ENCODE data around the gene NCL.
"Not testable (repeated sequence)": the region's sequence is repeated elsewhere in the genome, so short reads cannot be mapped to it uniquely, and the experiment has no call there.

NCL gene

DNA sequence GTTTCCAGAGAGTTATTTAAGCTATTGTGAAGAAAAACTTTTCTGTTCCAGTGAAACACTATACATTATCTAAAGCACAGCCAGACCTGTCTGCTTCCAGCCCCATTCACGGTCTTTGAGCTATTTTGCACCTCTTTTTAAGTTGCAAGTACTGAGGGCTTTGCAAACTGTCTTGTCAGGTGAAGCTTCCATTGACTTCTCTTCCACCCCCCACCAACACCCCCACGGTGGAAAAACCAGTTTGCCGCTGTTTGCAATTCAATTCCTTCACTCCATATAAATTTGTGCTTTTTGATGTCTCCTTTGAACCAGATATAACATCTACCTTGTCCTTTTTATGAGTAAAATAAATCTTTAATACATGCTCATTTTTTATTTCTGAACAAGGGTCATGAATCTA is 53.0 kb downstream of the NCL start:
- in situ Hi-C loops (cut with MboI; ENCODE audit: low sequenced_read_pairs, unreplicated experiment) = loop anchor here (10.0 kb wide), 1 partner anchor 306 kb away; no protein-coding TSS in a partner anchor
- TF ChIP-seq, protein P1, sequence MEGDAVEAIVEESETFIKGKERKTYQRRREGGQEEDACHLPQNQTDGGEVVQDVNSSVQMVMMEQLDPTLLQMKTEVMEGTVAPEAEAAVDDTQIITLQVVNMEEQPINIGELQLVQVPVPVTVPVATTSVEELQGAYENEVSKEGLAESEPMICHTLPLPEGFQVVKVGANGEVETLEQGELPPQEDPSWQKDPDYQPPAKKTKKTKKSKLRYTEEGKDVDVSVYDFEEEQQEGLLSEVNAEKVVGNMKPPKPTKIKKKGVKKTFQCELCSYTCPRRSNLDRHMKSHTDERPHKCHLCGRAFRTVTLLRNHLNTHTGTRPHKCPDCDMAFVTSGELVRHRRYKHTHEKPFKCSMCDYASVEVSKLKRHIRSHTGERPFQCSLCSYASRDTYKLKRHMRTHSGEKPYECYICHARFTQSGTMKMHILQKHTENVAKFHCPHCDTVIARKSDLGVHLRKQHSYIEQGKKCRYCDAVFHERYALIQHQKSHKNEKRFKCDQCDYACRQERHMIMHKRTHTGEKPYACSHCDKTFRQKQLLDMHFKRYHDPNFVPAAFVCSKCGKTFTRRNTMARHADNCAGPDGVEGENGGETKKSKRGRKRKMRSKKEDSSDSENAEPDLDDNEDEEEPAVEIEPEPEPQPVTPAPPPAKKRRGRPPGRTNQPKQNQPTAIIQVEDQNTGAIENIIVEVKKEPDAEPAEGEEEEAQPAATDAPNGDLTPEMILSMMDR (IDR thresholded peaks at IDR 0.05; ENCODE audit: borderline replicate concordance, control extremely low read depth, extremely low read depth, insufficient read depth, missing control alignments) = no peak
- no peak for DNase-seq (ENCODE audit: low spot score)

DNA sequence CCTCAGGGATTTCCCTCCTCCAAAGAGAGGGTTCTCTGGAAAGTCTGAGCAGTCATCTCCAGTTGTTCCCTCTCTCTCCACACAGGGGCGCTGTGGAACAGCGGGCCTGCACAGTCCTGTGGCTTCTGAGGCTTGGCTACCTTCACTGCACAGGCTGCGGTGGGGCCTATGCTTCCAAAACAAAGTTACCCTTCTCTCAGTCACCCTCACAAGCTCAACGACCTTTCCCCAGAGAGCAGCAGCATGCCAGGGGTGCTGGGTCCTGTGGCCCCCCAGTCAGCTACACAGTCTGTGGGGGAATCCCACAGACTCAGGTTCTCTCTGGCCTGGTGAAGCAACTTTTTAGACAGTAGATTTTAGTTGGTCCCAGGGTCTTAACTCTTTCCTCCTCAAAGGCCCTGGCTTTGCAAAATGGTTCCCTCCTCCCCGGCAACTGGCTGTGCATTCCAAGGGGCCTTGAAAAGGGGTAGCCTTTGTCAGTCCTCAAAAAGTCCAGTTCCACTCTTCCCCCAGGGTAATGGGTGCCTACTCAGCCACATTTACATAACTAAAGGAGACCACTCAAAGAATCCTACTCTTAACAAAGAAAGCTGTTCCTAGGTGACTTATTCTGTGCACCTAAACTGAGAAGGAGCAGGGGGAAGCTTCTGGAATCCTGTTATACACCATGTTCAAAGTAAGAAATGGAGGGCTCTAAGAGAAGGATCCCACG is 53.8 kb downstream of the NCL start:
- in situ Hi-C loops (cut with MboI; ENCODE audit: low sequenced_read_pairs, unreplicated experiment) = loop anchor here (10.0 kb wide), 1 partner anchor 306 kb away; no protein-coding TSS in a partner anchor
- TF ChIP-seq, protein P1 (IDR thresholded peaks at IDR 0.05; ENCODE audit: borderline replicate concordance, control extremely low read depth, extremely low read depth, insufficient read depth, missing control alignments) = no peak
- no peak for DNase-seq (ENCODE audit: low spot score)

DNA sequence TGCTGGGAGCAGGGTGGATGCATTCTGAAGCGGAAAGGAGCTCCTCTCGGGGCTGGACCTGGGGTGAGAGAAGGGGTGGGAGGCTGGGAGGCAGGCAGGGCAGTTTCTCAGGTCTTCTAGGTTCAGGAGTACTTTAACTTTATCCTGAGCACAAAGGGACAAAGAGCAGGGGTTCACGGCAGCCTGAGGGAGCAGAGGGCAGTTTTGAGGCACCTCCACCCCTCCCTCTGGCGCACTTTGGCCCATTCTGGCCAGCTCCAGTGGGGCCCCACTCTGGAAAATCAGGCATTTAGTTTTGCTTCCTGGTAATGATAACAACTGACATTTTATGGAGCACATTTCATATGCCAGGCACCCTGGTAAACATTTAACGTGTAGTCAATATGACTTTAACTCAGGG is 54.5 kb downstream of the NCL start:
- in situ Hi-C loops (cut with MboI; ENCODE audit: low sequenced_read_pairs, unreplicated experiment) = loop anchor here (10.0 kb wide), 2 partner anchors 185 to 305 kb away; no protein-coding TSS in a partner anchor
- DNase-seq (ENCODE audit: low spot score) = no peak
- TF ChIP-seq, protein P1 (IDR thresholded peaks at IDR 0.05; ENCODE audit: borderline replicate concordance, control extremely low read depth, extremely low read depth, insufficient read depth, missing control alignments) = no peak

DNA sequence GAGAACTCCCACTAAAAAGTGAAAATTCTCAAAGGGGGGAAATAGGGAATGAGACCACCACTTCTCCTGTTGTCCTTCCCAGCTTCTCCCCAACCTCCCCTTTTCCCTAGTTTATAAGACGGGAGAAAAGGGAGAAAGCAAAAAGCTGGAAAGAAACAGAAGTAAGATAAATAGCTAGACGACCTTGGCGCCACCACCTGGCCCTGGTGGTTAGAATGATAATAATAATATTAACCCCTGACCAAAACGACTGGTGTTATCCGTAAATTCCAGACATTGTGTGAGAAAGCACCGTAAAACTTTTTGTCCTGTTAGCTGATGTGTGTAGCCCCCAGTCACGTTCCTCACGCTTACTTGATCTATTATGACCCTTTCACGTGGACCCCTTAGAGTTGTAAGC is 56.0 kb downstream of the NCL start:
- in situ Hi-C loops (cut with MboI; ENCODE audit: low sequenced_read_pairs, unreplicated experiment) = loop anchor here (10.0 kb wide), 1 partner anchor 184 kb away; no protein-coding TSS in a partner anchor
- not testable (repeated sequence) for DNase-seq (ENCODE audit: low spot score)

DNA sequence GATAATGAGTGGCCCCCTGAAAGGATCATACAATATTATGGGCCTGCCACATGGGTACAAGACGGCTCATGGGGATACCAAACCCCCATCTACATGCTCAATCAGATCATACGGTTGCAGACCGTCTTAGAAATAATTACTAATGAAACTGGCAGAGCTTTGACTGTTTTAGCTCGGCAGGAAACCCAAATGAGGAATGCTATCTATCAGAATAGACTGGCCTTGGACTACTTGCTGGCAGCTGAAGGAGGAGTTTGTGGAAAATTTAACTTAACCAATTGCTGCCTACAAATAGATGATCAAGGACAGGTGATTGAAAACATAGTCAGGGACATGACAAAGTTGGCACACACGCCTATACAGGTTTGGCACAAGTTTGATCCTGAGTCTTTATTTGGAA is 56.6 kb downstream of the NCL start:
- DNase-seq (ENCODE audit: low spot score) = not testable (repeated sequence)
- in situ Hi-C loops (cut with MboI; ENCODE audit: low sequenced_read_pairs, unreplicated experiment) = loop anchor here (10.0 kb wide), 1 partner anchor 183 kb away; no protein-coding TSS in a partner anchor

DNA sequence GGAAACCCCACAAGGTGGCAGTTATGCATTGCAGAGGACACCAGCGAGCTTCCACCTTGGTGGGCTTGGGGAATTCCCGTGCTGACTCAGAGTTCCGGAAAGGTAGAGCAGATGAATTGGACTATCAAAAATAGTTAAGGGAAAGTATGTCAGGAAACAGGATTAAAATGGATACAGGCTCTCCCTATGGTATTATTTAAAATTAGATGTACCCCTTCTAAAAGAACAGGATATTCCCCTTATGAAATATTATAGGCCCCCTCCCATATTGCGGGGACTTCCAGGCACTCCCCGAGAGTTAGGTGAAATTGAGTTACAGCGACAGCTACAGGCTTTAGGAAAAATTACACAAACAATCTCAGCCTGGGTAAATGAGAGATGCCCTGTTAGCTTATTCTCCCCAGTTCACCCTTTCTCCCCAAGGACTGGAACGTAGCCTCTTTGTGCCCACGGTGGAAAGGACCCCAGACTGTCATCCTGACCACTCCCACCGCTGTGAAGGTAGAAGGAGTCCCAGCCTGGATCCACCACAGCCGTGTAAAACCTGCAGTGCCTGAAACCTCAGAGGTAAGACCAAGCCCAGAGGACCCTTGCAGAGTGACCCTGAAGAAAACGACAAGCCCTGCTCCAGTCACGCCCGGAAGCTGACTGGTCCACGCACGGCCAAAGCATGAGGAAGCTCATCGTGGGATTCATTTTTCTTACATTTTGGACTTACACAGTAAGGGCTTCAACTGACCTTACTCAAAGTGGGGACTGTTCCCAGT is 58.5 kb downstream of the NCL start:
- in situ Hi-C loops (cut with MboI; ENCODE audit: low sequenced_read_pairs, unreplicated experiment) = loop anchor here (10.0 kb wide), 1 partner anchor 181 kb away; no protein-coding TSS in a partner anchor
- not testable (repeated sequence) for DNase-seq (ENCODE audit: low spot score)
- TF ChIP-seq, protein P1 (IDR thresholded peaks at IDR 0.05; ENCODE audit: borderline replicate concordance, control extremely low read depth, extremely low read depth, insufficient read depth, missing control alignments) = peak; percentile 13

DNA sequence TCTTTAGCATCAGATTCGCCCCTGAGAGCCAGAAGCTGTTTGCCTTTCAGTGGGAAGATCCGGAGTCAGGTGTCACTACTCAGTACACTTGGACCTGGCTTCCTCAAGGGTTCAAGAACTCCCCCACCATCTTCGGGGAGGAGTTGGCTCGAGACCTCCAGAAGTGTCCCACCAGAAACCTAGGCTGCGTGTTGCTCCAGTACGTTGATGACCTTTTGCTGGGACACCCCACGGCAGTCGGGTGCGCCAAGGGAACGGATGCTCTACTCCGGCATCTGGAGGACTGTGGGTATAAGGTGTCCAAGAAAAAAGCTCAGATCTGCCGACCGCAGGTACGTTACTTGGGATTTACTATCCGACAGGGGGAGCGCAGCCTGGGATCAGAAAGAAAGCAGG is 60.1 kb downstream of the NCL start:
- in situ Hi-C loops (cut with MboI; ENCODE audit: low sequenced_read_pairs, unreplicated experiment) = loop anchor here (10.0 kb wide), 1 partner anchor 179 kb away; no protein-coding TSS in a partner anchor
- not testable (repeated sequence) for DNase-seq (ENCODE audit: low spot score)
